Epithelial cell of proximal tubule (primary cell): ENCODE results near the gene TAF15. TPM values are rescaled to one million over a fixed set of nuclear protein-coding genes. Genes with fewer than 3 reads are reported as not detected.

ENCODE experiments used
- DNase-seq: peaks from one replicate; pipeline ENCODE4 v3.0.0-alpha.2; 2011; ENCODE audit warnings: low read depth
- H3K4me3 ChIP-seq: 2 replicates; pipeline ENCODE4 v1.5.1; 2011; ENCODE audit warnings: low read depth, mild to moderate bottlenecking, low read length
- CTCF ChIP-seq: conservative IDR thresholded peaks from 2 replicates; pipeline ENCODE4 v1.5.1; 2012; ENCODE audit warnings: low read depth, mild to moderate bottlenecking, low read length
- total RNA-seq: library from RNA; depleted of rRNA; stranded (reverse); fragments of >200 nt; gene quantifications from 2 replicates; pipeline ENCODE4 v1.2.3, GENCODE V29; 2015

The TAF15 gene
- total RNA-seq, 1 donor from 2014 or later, result 17.3 TPM

GRCh38 chr17:35855965-35856364 is 46.7 kb downstream of the TAF15 start:
- no peak for TF ChIP-seq CTCF
- no peak overlapping the region for H3K4me3 ChIP-seq
- no peak for DNase-seq

GRCh38 chr17:35856603-35857002 is 47.3 kb downstream of the TAF15 start:
- no peak for TF ChIP-seq CTCF
- DNase-seq, result no peak
- no peak overlapping the region for H3K4me3 ChIP-seq

GRCh38 chr17:35864853-35865252 is 55.6 kb downstream of the TAF15 start:
- no peak for TF ChIP-seq CTCF
- DNase-seq, result no peak
- no peak overlapping the region for H3K4me3 ChIP-seq

GRCh38 chr17:35865412-35866340 is 56.4 kb downstream of the TAF15 start:
- DNase-seq, result no peak
- no peak for TF ChIP-seq CTCF
- no peak overlapping the region for H3K4me3 ChIP-seq

- TF ChIP-seq CTCF, result no peak
- no peak for DNase-seq
- no peak overlapping the region for H3K4me3 ChIP-seq
Observed at GRCh38 chr17:35866341-35866950, 57.2 kb downstream of the TAF15 start.

- DNase-seq, result no peak
- H3K4me3 ChIP-seq, result no peak overlapping the region
- TF ChIP-seq CTCF, result no peak
Observed at GRCh38 chr17:35867574-35867973, 58.3 kb downstream of the TAF15 start.
